DND-41 (cell line): ENCODE results near the gene NUDT8.
"Not testable (repeated sequence)": the region's sequence is repeated elsewhere in the genome, so short reads cannot be mapped to it uniquely, and the experiment has no call there.

Source experiments
- ATAC-seq: fragments of 200-7000 bp; cut with Tn5 transposase; 3 replicates; pipeline ENCODE4 v1.9.1; 2021; ENCODE audit warnings: low read depth; ENCODE audit not compliant: insufficient read depth
- DNase-seq: peaks from one replicate; pipeline ENCODE4 v3.0.0-alpha.2; 2020
- H2AFZ ChIP-seq: 2 replicates; pipeline ENCODE4 v1.6.0; 2012; ENCODE audit warnings: low read depth, low read length
- H3K27ac ChIP-seq: 2 replicates; pipeline ENCODE4 v1.5.1; 2012; ENCODE audit warnings: low read length, inconsistent platforms
- H3K27me3 ChIP-seq: fragments of 200-600 bp; sonication (generic); 2 replicates; pipeline ENCODE4 v1.6.0; 2012; ENCODE audit warnings: low read length, mild to moderate bottlenecking, inconsistent platforms; ENCODE audit not compliant: insufficient read depth, poor library complexity
- H3K36me3 ChIP-seq: 2 replicates; pipeline ENCODE4 v1.5.1; 2012; ENCODE audit warnings: low read length, inconsistent platforms; ENCODE audit not compliant: insufficient read depth
- H3K4me1 ChIP-seq: 2 replicates; pipeline ENCODE4 v1.5.1; 2012; ENCODE audit warnings: mild to moderate bottlenecking, low read length; ENCODE audit not compliant: insufficient read depth
- H3K4me2 ChIP-seq: 2 replicates; pipeline ENCODE4 v1.6.0; 2012; ENCODE audit warnings: mild to moderate bottlenecking, moderate library complexity, low read length, inconsistent platforms; ENCODE audit not compliant: insufficient read depth
- H3K4me3 ChIP-seq, 2 experiments: fragments of 200-600 bp in 1 of 2; shearing (Covaris generic) in 1 of 2; 2 replicates each; pipeline ENCODE4 v1.5.1; 2012 to 2016; ENCODE audit warnings: inconsistent platforms in 2 of 2, low read length in 2 of 2, mild to moderate bottlenecking in 2 of 2, low read depth in 1 of 2, moderate library complexity in 1 of 2
- H3K79me2 ChIP-seq: 2 replicates; pipeline ENCODE4 v1.6.0; 2012; ENCODE audit warnings: low read length, inconsistent platforms; ENCODE audit not compliant: insufficient read depth
- H3K9ac ChIP-seq: 2 replicates; pipeline ENCODE4 v1.6.0; 2012; ENCODE audit warnings: low read depth, mild to moderate bottlenecking, inconsistent platforms, low read length, moderate library complexity
- H3K9me3 ChIP-seq: 2 replicates; pipeline ENCODE4 v1.5.1; 2012; ENCODE audit warnings: low read length, moderate library complexity, mild to moderate bottlenecking, inconsistent platforms; ENCODE audit not compliant: insufficient read depth, severe bottlenecking
- H4K20me1 ChIP-seq: 2 replicates; pipeline ENCODE4 v1.6.0; 2012; ENCODE audit warnings: low read length; ENCODE audit not compliant: insufficient read depth
- CTCF ChIP-seq: IDR thresholded peaks from 2 replicates; pipeline ENCODE4 v1.5.1; 2012; ENCODE audit warnings: borderline replicate concordance, low read length, moderate library complexity, mild to moderate bottlenecking; ENCODE audit not compliant: poor library complexity, severe bottlenecking; ENCODE audit errors: extremely low read depth
- EZH2 ChIP-seq: IDR thresholded peaks from 3 replicates; pipeline ENCODE4 v1.6.1; 2012; ENCODE audit warnings: borderline replicate concordance, low read depth, mild to moderate bottlenecking, moderate library complexity, low read length, inconsistent platforms; ENCODE audit not compliant: severe bottlenecking

Gene NUDT8

GRCh38 chr11:67605231-67606011 is 24.3 kb downstream of the NUDT8 start:
- Histone ChIP-seq H3K27me3 (no peaks in the 10 kb centered on the region), H3K36me3 (peaks cover 25% of the 10 kb centered on the region), H3K27ac (no peak overlapping the region), H3K9ac (no peak overlapping the region), H3K4me1 (peaks cover 35% of the 10 kb centered on the region), H3K9me3 (no peaks in the 10 kb centered on the region), H3K4me3 (no peak overlapping the region; a peak in 1 of 4 replicates), H3K4me2 (peak overlapping the region; percentile 98), H3K79me2 (peaks cover 21% of the 10 kb centered on the region), H2AFZ (peak overlapping the region; percentile 20; the same call in 1 of the 2 replicates), H4K20me1 (no peaks in the 10 kb centered on the region)
- TF ChIP-seq EZH2, result no peak
- no peak for TF ChIP-seq CTCF
- no peak for DNase-seq
- no peak for ATAC-seq

- no peak overlapping the region for H3K9ac ChIP-seq
- no peak overlapping the region for H2AFZ ChIP-seq
- no peaks in the 10 kb centered on the region for H3K9me3 ChIP-seq
- no peaks in the 10 kb centered on the region for H3K27me3 ChIP-seq
- no peak for ATAC-seq
- no peak overlapping the region for H3K4me2 ChIP-seq
- TF ChIP-seq EZH2 (no peak), CTCF (no peak)
- H3K79me2 ChIP-seq, result peaks cover 21% of the 10 kb centered on the region
- DNase-seq, result no peak
- no peak overlapping the region for H3K27ac ChIP-seq
- peaks cover 20% of the 10 kb centered on the region for H3K36me3 ChIP-seq
- H3K4me1 ChIP-seq, result peaks cover 35% of the 10 kb centered on the region
- no peak overlapping the region for H3K4me3 ChIP-seq
- H4K20me1 ChIP-seq, result no peaks in the 10 kb centered on the region
Measured at GRCh38 chr11:67604815-67605214, 24.9 kb downstream of the NUDT8 start.

GRCh38 chr11:67604119-67604518 is 25.6 kb downstream of the NUDT8 start:
- H4K20me1 ChIP-seq, ATAC-seq, H3K27me3 ChIP-seq, H2AFZ ChIP-seq, H3K9me3 ChIP-seq, H3K4me2 ChIP-seq, H3K27ac ChIP-seq, DNase-seq, H3K4me3 ChIP-seq, H3K9ac ChIP-seq: not testable (repeated sequence)
- Histone ChIP-seq H3K36me3 (peaks cover 14% of the 10 kb centered on the region), H3K79me2 (peaks cover 21% of the 10 kb centered on the region), H3K4me1 (peaks cover 30% of the 10 kb centered on the region)

GRCh38 chr11:67601098-67601497 is 28.6 kb downstream of the NUDT8 start:
- Histone ChIP-seq H3K27me3 (no peaks in the 10 kb centered on the region), H4K20me1 (no peaks in the 10 kb centered on the region), H3K9ac (no peak overlapping the region), H3K27ac (no peak overlapping the region), H3K4me1 (peaks cover 5% of the 10 kb centered on the region), H3K9me3 (peaks cover 2% of the 10 kb centered on the region), H2AFZ (no peak overlapping the region), H3K36me3 (no peaks in the 10 kb centered on the region), H3K79me2 (no peaks in the 10 kb centered on the region), H3K4me3 (no peak overlapping the region), H3K4me2 (no peak overlapping the region)
- no peak for TF ChIP-seq EZH2
- TF ChIP-seq CTCF, result no peak
- no peak for DNase-seq
- no peak for ATAC-seq
